HG03571 (cell line): Measurements from ENCODE around the gene ARMC3.
"Not testable (repeated sequence)": the region's sequence is repeated elsewhere in the genome, so short reads cannot be mapped to it uniquely, and the experiment has no call there.

ENCODE experiments used
- ATAC-seq: cut with Tn5 transposase; IDR thresholded peaks from one replicate; pipeline ENCODE4 v1.9.1; 2021; ENCODE audit not compliant: unreplicated experiment

ARMC3 gene

DNA sequence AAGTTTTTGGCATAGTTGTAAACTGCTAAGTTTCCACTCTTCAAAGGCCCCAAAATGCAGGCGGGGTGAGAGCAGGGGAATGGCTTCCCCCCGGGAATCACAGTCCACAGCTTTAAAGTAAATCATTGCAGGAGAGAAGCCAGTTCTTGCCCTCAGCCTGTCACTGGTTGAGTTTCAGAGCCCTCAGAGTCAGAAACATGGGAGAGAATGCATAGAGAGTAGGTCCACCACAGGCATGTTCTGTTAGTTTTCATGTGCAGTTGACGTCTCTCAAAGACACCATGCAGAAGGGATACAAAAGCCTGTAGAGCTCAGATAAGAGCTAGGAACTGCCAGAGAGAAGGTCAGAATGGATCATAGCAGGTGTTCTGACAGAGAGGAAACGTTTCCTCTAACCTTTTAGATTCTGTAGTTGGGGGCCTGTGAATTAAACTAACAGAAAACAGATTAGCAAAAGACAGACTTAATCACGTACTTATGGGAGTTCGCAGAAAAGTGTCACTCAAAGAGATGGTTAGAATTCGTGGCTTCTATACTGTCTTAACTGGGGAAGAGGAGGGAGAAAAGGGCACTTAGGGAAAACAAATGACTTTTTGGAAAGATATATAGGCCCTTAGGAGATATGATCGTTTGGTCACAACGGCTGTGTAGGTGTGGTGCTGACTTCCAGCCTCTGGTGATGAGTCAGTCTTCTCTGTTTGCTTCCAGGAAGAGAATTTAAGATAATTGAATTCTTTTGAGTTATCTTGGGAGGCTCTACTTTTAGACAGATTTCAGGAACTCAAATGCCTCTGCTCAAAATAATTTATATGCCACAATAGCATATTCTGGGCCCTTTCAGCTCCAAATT is 119.6 kb downstream of the ARMC3 start:
- ATAC-seq: no peak

DNA sequence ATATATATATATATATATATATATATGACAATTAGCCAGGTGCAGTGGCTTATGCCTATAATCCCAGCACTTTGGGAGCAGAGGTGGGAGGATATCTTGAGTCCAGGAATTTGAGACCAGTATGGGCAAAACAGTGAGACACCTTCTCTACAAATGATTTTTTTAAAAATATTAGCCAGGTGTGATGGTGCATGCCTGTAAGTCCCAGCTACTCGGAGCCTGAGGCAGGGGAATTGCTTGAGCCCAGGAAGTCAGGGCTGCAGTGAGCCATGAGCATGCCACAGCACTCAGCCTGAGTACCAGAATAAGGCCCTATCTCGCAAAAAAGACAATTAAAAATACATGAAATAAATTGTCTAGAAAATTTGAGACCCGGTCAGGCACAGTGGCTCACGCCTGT is 120.3 kb downstream of the ARMC3 start:
- ATAC-seq: no peak

DNA sequence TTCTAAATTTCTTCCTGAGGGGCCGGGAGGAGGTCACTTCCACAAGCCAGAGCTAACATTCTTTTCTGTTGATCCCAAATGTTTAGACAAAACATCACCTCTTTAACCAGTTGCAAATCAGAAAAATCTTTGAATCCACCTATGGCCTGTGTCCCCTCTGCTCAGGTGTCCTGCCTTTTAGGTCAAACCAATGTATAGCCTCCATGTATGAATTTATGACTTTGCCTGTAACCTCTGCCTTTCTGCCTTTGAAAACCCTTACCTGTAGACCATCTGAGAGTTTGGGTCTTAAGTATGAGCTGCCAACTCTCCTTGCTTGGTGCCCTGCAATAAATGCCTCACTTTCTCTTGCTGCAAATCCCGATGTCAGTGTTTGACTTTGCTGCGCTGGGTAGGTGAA is 123.4 kb downstream of the ARMC3 start:
- ATAC-seq: no peak

DNA sequence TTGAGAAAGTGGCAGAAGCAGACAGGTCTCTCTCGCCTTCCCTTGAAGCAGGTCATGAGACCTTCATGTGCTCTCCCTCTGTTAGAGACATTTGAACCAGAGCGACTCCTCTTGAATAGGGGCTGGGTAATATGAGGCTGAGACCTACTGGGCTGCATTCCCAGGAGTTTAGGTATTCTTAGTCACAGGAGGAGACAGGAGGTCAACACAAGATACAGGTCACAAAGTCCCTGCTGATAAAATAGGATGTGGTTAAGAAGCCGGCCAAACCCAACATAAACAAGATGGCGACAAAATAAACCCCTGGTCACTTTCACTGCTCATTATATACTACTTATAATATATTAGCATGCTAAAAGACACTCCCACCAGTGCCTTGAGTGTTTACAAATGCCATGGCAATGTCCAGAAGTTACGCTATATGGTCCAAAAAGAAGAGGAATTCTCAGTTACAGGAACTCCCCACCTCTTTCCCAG is 124.0 kb downstream of the ARMC3 start:
- no peak for ATAC-seq

DNA sequence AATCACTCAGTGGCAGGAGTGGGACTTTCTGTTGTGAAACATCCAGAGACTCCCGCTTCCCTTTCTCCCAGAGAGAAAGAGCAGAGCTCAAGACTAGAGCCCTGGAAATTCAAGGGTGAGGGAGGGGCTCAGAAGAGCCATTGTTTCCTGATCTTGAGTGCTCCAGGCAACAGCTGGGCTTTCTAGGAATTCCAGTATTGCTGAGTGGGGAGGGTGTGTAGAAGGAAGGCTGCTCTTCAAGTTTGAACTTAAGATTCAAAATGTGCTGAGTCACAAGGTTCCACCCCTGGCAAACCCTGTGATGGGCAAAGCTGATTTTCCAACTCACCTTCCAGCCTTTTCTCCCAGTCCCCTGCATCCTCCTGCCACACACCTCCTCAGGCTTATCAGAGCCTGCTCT is 125.2 kb downstream of the ARMC3 start:
- no peak for ATAC-seq

DNA sequence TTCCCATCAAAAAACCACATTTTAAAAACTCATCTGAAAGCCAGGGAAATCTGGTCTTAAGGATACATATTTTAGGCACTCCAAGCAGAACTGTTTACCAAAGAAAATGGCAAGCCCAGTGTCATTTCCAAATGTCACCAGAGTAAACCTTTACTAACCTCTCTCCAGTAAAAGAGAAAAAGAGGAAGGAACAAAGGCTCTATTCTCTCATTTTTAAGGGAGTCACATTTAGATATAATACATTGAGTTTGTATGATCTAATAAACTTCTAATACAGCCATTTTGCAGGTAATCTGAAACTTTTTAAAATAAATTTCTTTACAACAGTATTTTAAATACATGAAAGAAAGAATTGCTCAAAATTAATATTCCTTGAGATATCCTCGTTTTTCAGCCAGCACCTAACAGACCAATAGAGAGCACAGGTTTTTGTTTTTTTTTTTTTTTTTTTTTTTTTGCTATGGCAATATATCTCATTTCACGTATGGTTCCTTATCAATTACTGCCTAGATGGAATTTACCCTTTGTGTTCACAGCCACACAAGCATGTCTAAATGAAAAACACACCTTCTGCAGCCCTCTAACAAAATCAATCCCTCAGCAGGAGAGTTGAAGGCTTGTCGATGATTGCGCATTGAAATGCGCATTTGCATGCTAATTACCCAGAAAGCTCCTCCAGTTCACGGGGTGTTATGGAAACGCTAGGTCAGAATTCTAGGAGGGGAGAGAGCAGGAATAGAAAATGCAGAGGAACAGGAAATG is 127.8 kb downstream of the ARMC3 start:
- no peak for ATAC-seq

DNA sequence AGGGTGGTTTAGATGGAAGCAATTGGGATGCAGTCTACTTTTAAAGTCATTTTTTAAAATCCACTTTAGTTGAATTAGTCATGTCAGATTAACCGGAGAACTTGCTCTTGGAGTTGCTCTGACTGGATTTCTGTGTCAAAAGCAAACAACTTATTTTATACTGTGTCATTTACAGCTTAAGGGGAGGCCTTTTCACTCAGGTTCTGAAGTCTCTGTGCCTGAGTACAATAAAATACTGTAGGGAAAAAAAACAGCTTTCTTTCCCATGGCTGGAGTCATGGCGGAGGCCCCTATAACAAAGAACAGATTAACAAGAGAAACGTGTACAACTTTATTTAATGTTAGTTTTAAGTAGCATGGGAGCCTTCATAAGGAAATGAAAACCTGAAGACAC is 128.3 kb downstream of the ARMC3 start:
- ATAC-seq: no peak

DNA sequence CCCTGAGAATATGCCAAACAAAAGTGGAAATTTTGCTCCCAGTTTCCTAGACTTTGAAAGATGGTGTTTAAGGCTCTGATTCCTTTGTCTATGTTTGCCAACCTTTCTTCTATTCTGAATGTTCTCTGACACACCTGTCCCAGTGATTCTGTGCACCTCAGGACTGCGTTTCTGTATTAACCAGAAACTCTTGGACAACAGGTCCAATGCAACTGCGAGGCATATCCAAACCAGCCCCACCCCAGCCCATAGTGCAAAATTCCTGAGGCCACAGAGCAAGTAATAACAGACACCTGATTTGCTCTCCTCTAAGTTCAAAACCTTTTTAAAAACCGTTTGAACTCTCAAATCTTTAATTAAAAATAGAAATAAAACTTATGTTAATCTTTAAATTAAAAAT is 130.5 kb downstream of the ARMC3 start:
- no peak for ATAC-seq

DNA sequence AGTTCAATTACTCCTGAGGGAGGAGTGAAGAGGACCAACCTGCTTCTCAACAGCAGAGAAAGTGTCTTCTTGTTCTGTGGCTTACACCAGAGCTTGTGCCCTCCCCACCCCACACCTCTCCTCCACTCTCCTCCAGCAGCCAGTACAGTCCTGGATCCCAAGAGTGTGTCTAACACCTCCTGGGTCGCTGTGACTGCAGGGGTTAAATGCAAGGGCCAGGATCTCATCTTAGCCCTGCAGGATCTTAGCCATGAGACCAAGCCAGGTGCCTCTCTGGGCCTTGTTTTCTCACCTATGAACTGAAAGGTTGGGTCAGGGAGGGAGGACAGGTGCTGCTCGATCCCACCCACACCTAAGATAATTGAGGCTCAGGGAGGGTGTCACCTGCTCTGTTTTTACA is 133.1 kb downstream of the ARMC3 start:
- no peak for ATAC-seq

DNA sequence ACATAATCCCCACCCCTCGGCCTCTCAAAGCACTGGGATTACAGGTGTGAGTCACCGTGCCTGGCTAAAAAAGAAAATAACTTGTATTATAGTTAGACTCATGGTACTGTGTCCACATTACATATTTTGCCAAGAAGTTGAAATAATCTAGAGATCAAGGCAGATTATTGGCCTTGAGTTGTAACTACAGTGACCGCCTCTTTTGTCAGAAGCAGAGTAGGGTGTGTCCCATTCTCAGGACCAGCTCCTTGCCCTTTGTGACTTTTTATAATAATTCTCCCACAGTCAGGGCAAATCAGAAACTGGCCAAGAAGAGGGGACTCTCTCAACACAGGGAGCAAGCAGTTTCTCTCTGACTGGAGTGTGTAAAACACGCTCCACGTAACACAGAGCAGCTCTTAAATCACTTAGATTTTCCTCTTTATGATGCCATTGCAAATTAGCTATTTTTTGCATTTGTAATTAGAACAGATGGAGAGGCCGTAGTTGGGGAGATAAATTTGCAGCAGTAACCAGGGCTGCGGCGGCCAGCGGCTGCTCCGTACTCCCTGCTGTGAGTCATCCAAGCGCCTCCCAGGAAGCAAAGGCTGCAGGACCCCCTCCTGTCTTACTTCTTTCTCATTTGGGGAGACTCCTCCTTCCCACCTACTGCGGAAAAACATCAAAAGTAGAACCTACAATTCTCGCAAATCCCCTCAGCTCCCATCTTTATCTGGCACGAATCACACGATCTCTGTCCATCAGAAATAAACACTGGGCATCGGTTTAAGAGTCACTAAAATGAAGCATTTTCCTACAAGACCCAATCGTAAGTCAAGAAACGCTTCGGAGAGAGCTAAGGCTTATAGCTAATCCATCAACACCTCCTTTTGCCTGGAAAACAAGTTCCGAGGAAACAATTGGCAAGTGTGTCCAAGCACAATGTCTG is 135.5 kb downstream of the ARMC3 start:
- no peak for ATAC-seq

DNA sequence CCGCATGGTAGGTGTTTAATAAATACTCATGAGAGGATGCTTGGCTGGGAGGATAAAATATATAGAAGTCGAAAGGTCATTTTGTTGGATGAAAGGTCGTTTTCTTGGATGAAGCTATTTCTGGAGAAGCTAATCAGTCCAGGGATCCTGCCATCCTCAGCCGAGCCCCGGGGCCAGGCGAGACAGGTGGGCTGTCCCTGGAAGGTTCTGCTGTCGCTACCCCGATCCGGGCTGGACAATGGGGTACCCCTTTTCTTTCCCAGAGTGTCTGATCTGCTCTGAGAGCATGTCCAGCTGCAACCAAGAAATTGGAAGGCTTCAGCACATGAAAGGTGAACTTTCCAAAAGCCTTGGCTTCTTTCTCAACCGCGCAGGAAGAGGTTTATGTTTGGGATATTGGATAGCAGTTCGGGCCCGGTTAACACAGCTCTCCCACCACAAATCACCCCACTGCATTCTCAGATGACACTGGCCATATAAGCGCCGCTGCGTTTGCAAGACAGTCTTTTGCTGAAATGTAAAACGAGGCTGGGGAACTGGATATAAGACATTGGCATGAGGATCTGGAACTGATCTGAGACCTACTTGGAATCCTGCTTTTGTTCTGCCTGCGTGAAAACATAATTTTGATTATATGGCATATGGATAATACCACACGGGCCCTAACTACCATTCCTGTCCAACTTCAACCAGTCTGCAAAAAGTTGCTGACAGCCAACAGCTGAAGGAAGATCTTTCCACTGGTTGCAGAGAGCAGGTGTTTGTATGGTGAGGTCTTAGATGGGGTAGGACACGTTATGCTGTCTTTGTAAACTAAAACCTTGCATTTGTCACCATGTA is 136.3 kb downstream of the ARMC3 start:
- ATAC-seq: no peak

DNA sequence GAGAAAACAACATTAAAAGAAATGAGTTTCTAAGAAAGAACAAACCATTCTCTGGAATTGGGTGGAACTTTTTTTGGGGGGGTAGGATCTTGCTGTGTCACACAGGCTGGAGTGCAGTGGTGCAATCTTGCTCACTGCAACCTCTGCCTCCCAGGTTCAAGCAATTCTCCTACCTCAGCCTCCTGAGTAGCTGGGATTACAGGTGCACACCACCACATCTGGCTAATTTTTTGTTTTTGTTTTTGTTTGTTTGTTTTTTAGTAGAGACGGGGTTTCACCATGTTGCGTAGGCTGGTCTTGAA is 136.9 kb downstream of the ARMC3 start:
- ATAC-seq: not testable (repeated sequence)

DNA sequence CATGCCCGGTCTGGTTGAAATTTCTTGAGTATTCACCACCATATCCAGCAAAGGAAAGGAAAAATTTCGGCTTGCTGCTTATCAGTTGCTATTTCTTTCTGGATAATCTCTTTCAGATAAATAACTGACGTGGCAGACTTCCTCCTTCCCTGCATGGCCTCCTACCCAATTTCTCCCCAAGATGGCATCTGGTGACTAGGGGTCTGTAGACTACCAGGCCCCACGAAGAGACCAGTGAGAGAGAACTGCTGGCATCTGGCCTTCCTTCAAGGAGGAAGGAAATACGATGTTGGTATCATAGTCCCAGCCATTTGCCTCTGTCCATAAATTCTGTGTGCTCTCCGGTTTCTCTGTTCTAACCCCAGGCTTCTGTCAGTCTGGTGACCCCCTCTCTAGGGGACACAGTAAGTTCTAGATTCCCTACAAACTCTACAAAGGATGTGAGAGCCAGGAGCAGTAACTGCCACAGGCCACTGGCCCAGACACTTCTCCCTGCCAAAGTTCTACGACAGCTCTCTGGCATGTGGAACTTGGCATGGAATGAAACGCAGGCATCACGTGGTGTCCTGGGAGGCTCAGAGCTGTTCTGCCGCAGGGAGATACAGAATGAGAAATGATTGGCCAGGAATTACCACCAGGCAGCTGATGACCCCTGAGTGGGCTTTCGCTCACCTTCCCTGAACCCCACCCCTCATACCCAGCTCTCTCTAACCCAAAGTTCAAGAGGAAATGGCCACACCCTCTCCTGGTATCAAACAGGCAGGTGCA is 137.5 kb downstream of the ARMC3 start:
- ATAC-seq: no peak

DNA sequence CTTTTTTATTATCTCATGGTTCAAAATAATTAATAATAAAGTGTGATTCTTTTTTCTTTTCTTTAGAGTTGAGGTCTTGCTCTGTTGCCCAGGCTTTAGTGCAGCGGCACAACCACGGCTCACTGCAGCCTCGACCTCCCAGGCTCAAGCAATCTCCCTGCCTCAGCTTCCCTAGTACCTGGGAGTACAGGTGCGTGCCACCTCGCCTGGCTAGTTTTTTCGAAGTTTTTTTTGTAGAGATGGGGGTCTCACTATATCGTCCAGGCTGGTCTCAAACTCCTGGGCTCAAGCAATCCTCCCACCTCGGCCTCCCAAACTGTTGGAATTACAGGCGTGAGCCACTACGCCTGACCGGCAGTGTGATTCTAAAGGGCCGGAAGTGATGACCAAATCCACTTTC is 139.5 kb downstream of the ARMC3 start:
- no peak for ATAC-seq

DNA sequence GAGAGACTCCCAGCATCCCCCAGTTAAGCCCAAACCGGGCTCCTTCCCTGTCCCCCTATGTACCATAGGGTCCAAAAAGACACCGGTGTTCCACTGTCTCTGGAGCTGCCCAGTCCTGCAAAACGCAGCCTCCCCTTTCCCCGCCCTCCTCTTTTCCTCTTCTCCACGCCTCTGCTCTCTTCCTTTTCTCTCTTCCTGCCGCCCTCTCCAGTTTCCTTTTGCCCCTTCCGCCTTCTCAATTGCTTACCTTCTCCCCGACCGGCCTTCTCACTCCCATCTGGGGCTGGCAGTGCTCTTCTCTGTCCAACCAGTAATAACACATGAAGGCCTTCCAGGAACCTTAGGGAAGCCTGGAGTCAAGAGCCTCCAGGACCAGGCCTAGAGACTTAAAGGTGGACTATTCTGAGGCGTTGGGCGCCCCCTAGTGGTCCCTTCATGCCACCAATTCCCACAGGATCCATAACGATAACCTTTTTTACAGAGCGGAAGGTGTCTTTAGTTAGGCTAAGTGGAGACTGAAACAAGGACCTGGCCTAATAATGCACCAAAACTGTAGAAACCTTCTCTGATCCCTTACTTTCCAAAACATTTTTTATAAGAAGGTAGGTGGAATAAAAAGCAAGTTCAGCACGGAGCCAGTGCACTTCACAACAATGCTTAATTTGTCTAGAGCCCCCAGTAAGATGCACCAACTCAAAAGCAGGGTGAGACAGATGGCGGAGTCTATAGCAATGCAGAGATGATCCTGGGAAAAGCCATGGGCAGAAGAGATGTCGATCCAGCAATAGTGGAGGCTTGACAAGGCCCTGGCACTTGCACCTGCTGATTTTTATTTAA is 140.3 kb downstream of the ARMC3 start:
- no peak for ATAC-seq

DNA sequence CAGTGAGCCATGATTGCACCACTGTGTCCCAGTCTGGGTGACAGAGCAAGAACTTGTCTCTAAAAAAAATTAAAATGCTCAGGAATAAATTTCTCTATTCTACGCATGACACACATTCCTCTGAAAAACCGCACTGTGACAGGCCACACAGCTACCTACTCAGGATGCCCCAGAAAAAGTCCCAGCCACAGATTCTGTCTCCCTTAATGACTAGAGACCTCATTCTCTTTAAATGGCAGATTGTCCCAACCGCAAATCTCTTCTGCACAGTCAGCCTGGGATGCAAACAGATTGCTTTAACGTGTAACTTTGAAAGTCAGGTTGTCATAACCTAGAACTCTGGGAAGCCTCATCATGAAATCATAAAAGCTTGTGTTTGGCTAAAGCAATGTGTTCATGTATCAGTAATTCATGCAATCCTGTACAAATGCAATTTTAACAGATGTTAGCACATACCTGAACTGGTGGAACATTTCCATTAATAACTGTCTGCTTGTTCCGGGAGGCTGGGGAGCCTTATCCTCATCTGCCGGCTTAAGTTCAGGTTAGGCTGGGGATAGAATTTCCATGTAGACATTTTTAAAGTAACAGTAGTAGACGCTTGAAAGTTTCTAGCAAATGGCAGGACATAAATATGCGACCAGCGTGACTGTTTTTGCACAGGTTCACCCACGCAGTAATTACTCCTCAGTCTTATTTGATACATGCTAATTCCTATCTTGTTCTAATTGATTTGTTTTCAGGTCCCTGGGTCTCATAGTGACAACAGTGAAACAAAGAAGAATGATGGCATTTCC is 141.4 kb downstream of the ARMC3 start:
- ATAC-seq: no peak

DNA sequence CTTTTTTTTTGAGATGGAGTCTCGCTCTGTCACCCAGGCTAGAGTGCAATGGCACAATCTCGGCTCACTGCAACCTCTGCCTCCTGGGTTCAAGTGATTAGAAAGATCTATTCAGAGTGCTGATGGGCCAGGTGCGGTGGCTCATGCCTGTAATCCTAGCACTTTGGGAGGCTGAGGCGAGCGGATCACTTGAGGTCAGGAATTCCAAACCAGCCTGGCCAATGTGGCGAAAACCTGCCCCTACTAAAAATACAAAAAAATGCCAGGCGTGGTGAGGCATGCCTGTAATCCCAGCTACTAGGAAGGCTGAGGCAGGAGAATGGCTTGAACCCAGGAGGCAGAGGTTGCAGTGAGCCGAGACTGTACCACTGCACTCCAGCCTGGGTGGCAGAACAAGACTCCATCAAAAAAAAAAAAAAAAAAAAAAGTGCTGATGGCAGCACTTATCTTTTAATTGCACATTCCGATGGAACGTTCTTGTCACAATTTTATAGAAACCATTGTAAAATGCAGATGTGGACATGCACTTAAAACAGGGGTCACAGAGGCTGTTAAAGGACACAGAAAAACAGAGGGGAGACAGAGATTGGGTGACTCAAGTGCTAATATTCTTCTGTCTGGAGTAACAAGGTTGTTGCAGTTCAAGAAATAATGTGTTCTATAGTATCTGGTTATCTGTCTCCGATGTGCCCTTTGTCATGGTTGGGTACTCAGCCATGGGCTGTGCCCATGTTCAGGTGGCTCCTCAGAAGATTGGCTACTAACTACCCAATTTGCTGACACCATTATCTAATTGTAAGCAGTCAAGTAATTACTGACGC is 142.4 kb downstream of the ARMC3 start:
- ATAC-seq: peak; percentile 18
